NCI-H1092 (cell line): ENCODE results near the gene NOP9.
A peak's percentile ranks its signal among the peaks of the same experiment; 100 is the strongest.

Experiments
- DNase-seq: peaks from one replicate; lab custom pipeline; 2025; lab: John Stamatoyannopoulos, UW

NOP9 gene

GRCh38 chr14:24308342-24309124, 8.9 kb downstream of the NOP9 start:
- no peak for DNase-seq

GRCh38 chr14:24309538-24310264, 10.1 kb downstream of the NOP9 start, which contains the start of gene LTB4R2:
LTB4R2 (plus strand) TSS chr14:24310140; CDS start chr14:24310665, 525 bp downstream.
- no peak for DNase-seq

- no peak for DNase-seq
Observed at GRCh38 chr14:24310265-24310645, 10.6 kb downstream of the NOP9 start.

- DNase-seq: no peak
Observed at GRCh38 chr14:24310646-24311604, 11.3 kb downstream of the NOP9 start, which contains the start of gene LTB4R. LTB4R (plus strand) TSS chr14:24311502; CDS start chr14:24315652, 4,150 bp downstream.

GRCh38 chr14:24311837-24312615, 12.4 kb downstream of the NOP9 start:
- DNase-seq: no peak

GRCh38 chr14:24312736-24313507, 13.3 kb downstream of the NOP9 start:
- DNase-seq: no peak

GRCh38 chr14:24313913-24314312, 14.3 kb downstream of the NOP9 start:
- no peak for DNase-seq

- DNase-seq: no peak
Observed at GRCh38 chr14:24314377-24315193, 14.9 kb downstream of the NOP9 start.

- no peak for DNase-seq
Observed at GRCh38 chr14:24315243-24315806, 15.7 kb downstream of the NOP9 start.

- peak; percentile 23 for DNase-seq
Observed at GRCh38 chr14:24315807-24316596, 16.4 kb downstream of the NOP9 start.

GRCh38 chr14:24316597-24316950, 16.9 kb downstream of the NOP9 start:
- DNase-seq: no peak

- DNase-seq: no peak
Observed at GRCh38 chr14:24317141-24317928, 17.7 kb downstream of the NOP9 start.

GRCh38 chr14:24321212-24321975, 21.7 kb downstream of the NOP9 start:
- DNase-seq: no peak

- no peak for DNase-seq
Observed at GRCh38 chr14:24322672-24323071, 23.0 kb downstream of the NOP9 start.

GRCh38 chr14:24323341-24323740, 23.7 kb downstream of the NOP9 start:
- no peak for DNase-seq

GRCh38 chr14:24324024-24324423, 24.4 kb downstream of the NOP9 start:
- no peak for DNase-seq

GRCh38 chr14:24325041-24325530, 25.4 kb downstream of the NOP9 start:
- no peak for DNase-seq
